K562 (cell line): Measurements from ENCODE around the gene CDC37. TPM values are rescaled to one million over a fixed set of nuclear protein-coding genes. Genes with fewer than 3 reads are reported as not detected.
A peak's percentile ranks its signal among the peaks of the same experiment; 100 is the strongest.

Experiments
- AFF4 ChIP-seq: sonication (generic); formaldehyde crosslinking; IDR thresholded peaks from 2 replicates; pipeline ENCODE4 v1.8.0; 2023; ENCODE audit warnings: mild to moderate bottlenecking, missing genetic modification reagents
- BRF1 ChIP-seq: IDR thresholded peaks from 3 replicates; pipeline ENCODE4 v1.6.1; 2011; ENCODE audit warnings: borderline replicate concordance, mild to moderate bottlenecking; ENCODE audit not compliant: insufficient read length; ENCODE audit errors: extremely low read depth
- CHD4 ChIP-seq: fragments of 200-600 bp; sonication (generic); IDR thresholded peaks from 3 replicates; pipeline ENCODE4 v1.6.1; 2012; ENCODE audit warnings: low read depth, mild to moderate bottlenecking, mixed read lengths, low read length, inconsistent platforms; ENCODE audit not compliant: insufficient read depth, insufficient replicate concordance, poor library complexity, severe bottlenecking
- DEAF1 ChIP-seq: fragments of 450-650 bp; formaldehyde crosslinking; IDR thresholded peaks from 2 replicates; pipeline ENCODE4 v1.4.0; 2020; ENCODE audit warnings: mild to moderate bottlenecking, moderate library complexity
- FOXK1 ChIP-seq: sonication (generic); formaldehyde crosslinking; IDR thresholded peaks from 2 replicates; pipeline ENCODE4 v1.8.0; 2022; ENCODE audit warnings: missing genetic modification reagents, mild to moderate bottlenecking, borderline replicate concordance
- MLLT1 ChIP-seq, 2 experiments: fragments of 450-650 bp; IDR thresholded peaks; 2 replicates each; pipeline ENCODE4 v1.6.1; 2016
- MTA3 ChIP-seq: fragments of 450-650 bp; formaldehyde crosslinking; IDR thresholded peaks from 2 replicates; pipeline ENCODE4 v1.6.1; 2017; ENCODE audit warnings: mild to moderate bottlenecking, borderline replicate concordance
- PPARD ChIP-seq: fragments of 250-450 bp; sonication (Bioruptor Pico); IDR thresholded peaks from 2 replicates; pipeline ENCODE4 v1.8.0; 2022; ENCODE audit warnings: inconsistent platforms, mild to moderate bottlenecking, moderate library complexity
- TEAD2 ChIP-seq: fragments of 450-650 bp; IDR thresholded peaks from 2 replicates; pipeline ENCODE4 v1.6.1; 2016; ENCODE audit warnings: missing genetic modification characterization, control low read depth, missing compliant biosample characterization
- THRAP3 ChIP-seq: fragments of 450-650 bp; IDR thresholded peaks from 2 replicates; pipeline ENCODE4 v1.6.1; 2016; ENCODE audit warnings: mild to moderate bottlenecking, inconsistent platforms, borderline replicate concordance
- polyA plus RNA-seq, 8 experiments: library from polyadenylated mRNA; depleted of rRNA in 4 of 8; stranded (reverse) in 5 of 8; unstranded in 3 of 8; fragments of >200 nt; fragmentation: Nextera tagmentation in 2 of 8; fragmentation: Illumina TruSeq in 1 of 8; extraction: Ambion mirVana in 2 of 8; extraction: Trizol in 1 of 8; gene quantifications; 2 replicates each; pipeline versions ENCODE4 v1.2.1 to v1.2.3, GENCODE V29; 2011 to 2014; ENCODE audit warnings: inconsistent platforms in 1 of 8, missing spikeins in 1 of 8
- total RNA-seq, 7 experiments: library from RNA; depleted of rRNA in 6 of 7; stranded (reverse); fragments of >200 nt in 6 of 7; fragmentation: Illumina TruSeq in 2 of 7; extraction: Trizol in 2 of 7; gene quantifications; 2 replicates each; pipeline versions ENCODE4 v1.2.1 to v1.2.3, GENCODE V29; 2011 to 2021; ENCODE audit warnings: low replicate concordance in 1 of 7

Gene CDC37
- total and polyA plus RNA-seq, 9 of the 15 experiments (the other 6 are each of a cell fraction or from before 2014, with no cell fraction given) = 6.6 to 538 (median 227) TPM

GRCh38 chr19:10353793-10354391, 49.5 kb downstream of the CDC37 start (continued):
- peak in 1 of 2 experiments; percentile 25; a peak in 1 of 4 replicates for TF ChIP-seq MLLT1 (IDR thresholded peaks at IDR 0.05)
- 0 out of 2 replicates have a peak, but pooled peaks have one; percentile 49 for TF ChIP-seq THRAP3
- no peak for TF ChIP-seq BRF1
- TF ChIP-seq FOXK1 (CRISPR knock-in tag) = 0 out of 2 replicates have a peak, but pooled peaks have one; percentile 32
- no peak for TF ChIP-seq CHD4
- TF ChIP-seq AFF4 (CRISPR knock-in tag) = no peak
- TF ChIP-seq DEAF1 (CRISPR knock-in tag) = no peak
- TF ChIP-seq PPARD (CRISPR knock-in tag) = no peak
- no peak for TF ChIP-seq TEAD2
- TF ChIP-seq MTA3 = no peak
- TF ChIP-seq, all 486 proteins: peak for 10
